ENCODE results near the gene CNPY4.

CNPY4 gene

DNA sequence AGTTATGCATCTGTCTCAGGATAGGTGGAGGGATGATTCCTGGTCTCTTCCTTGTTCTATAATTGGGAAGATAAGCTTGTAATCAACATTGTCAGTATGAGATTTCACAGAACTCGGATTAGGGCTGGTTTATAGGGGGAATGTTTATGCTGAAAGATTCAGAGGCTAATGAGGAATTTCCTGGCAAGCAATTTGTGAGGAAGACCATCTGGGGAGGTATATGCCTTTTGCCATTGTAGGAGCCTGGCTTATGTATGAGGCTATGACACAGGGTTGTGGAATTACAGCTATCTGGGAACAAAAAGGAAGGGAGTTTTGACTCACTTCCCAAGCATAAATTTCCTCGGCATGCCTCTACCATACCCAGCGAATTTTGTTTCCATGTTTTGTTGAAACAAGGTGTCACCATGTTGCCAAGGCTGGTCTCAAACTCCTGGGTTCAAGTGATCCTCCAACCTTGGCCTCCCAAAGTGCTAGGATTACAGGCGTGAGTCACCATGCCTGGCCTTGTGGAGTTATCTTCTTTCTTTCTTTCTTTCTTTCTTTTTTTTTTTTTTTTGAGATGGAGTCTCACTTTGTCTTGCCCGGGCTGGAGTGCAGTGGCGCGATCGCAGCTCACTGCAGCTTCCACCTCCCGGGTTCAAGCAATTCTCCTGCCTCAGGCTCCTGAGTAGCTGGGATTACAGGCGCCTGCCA is 32.2 kb upstream of the CNPY4 start:
- DNase-seq (ENCODE audit: low spot score) = no peak
- in situ Hi-C loops (cut with MboI; ENCODE audit: low pct_unique_long_range_greater_than_20kb, low sequenced_read_pairs, unreplicated experiment) = no loop called here
- no peak for TF ChIP-seq CTCF (IDR thresholded peaks at IDR 0.05; ENCODE audit: extremely low read depth, insufficient read depth, missing control alignments)

GRCh38 chr7:100088095-100088620 is 31.3 kb upstream of the CNPY4 start:
- in situ Hi-C loops (cut with MboI; ENCODE audit: low pct_unique_long_range_greater_than_20kb, low sequenced_read_pairs, unreplicated experiment) = no loop called here
- no peak for TF ChIP-seq CTCF (IDR thresholded peaks at IDR 0.05; ENCODE audit: extremely low read depth, insufficient read depth, missing control alignments)
- DNase-seq (ENCODE audit: low spot score) = no peak

GRCh38 chr7:100088621-100089457 is 30.6 kb upstream of the CNPY4 start, which contains the start of gene COPS6:
Gene COPS6 (plus strand): TSS chr7:100088969. CDS start chr7:100088991, 22 bp downstream.
- TF ChIP-seq CTCF (IDR thresholded peaks at IDR 0.05; ENCODE audit: extremely low read depth, insufficient read depth, missing control alignments) = no peak
- in situ Hi-C loops (cut with MboI; ENCODE audit: low pct_unique_long_range_greater_than_20kb, low sequenced_read_pairs, unreplicated experiment) = no loop called here
- peak; percentile 89 for DNase-seq (ENCODE audit: low spot score)

DNA sequence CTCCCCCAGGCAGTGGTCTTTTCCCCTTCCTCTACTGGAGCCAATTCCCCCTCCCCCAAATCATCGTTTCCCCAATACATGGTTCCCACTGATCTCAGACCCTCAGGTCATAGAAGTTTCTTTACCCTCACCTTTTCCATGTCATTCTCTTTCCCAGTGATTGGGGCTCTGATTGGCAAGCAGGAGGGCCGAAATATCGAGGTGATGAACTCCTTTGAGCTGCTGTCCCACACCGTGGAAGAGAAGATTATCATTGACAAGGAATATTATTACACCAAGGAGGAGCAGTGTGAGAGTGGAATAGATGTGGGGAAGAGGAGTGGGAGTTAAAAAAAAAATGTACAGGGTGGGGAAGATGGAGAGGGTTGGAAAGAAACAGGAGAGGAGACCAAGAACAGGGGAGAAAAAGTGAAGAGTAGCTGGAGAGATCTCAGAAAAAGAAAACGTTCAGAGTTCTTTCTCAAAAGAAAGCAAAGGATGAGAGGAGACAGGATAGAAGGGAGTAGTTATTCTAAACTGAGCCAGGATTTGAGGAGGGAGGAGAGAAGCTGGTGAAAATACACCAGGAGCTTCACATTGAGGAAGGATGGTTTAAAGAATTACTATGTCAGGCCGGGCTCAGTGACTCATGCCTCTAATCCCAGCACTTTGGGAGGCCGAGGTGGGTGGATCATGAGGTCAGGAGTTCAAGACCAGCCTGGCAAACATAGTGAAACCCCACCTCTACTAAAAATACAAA is 29.8 kb upstream of the CNPY4 start:
- no peak for TF ChIP-seq CTCF (IDR thresholded peaks at IDR 0.05; ENCODE audit: extremely low read depth, insufficient read depth, missing control alignments)
- in situ Hi-C loops (cut with MboI; ENCODE audit: low pct_unique_long_range_greater_than_20kb, low sequenced_read_pairs, unreplicated experiment) = no loop called here
- DNase-seq (ENCODE audit: low spot score) = no peak

- in situ Hi-C loops (cut with MboI; ENCODE audit: low pct_unique_long_range_greater_than_20kb, low sequenced_read_pairs, unreplicated experiment) = no loop called here
- no peak for TF ChIP-seq CTCF (IDR thresholded peaks at IDR 0.05; ENCODE audit: extremely low read depth, insufficient read depth, missing control alignments)
- DNase-seq (ENCODE audit: low spot score) = no peak
Measured at GRCh38 chr7:100090527-100091410, 28.7 kb upstream of the CNPY4 start.
